Measurements from ENCODE around the gene SNRK. TPM values are rescaled to one million over a fixed set of nuclear protein-coding genes. Genes with fewer than 3 reads are reported as not detected.

Gene SNRK
- total and polyA plus RNA-seq, 7 donors = 6.8 to 25.6 (median 18.8) TPM

DNA sequence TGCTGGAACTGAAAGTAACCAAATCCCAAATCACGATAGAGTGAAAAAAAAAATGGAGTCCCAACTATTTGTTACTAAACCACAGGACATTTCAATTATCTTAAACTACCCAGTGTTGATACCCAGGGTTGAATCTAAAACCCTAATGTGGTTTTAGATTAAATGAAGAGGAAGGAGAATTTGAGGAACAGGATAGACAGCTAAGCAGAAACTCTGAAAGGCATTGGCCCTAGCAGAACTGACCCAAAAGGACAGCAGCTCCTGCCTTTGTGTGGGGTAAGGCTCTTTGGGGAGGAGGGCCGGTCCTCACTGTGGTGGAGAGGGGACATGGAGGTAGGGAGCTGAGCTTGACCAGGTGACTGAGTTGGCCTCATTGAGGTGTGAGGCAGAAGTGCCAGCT is 30.7 kb upstream of the SNRK start:
- H3K9me3 ChIP-seq = no peaks in the 10 kb centered on the region
- WGBS, 3 donors = 88 to 92% (median 89%) methylated on average over 2 of the region's 2 CpGs
- intact Hi-C loops (cut with DNase I) = no loop called here
- TF ChIP-seq, protein P1, sequence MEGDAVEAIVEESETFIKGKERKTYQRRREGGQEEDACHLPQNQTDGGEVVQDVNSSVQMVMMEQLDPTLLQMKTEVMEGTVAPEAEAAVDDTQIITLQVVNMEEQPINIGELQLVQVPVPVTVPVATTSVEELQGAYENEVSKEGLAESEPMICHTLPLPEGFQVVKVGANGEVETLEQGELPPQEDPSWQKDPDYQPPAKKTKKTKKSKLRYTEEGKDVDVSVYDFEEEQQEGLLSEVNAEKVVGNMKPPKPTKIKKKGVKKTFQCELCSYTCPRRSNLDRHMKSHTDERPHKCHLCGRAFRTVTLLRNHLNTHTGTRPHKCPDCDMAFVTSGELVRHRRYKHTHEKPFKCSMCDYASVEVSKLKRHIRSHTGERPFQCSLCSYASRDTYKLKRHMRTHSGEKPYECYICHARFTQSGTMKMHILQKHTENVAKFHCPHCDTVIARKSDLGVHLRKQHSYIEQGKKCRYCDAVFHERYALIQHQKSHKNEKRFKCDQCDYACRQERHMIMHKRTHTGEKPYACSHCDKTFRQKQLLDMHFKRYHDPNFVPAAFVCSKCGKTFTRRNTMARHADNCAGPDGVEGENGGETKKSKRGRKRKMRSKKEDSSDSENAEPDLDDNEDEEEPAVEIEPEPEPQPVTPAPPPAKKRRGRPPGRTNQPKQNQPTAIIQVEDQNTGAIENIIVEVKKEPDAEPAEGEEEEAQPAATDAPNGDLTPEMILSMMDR (IDR thresholded peaks at IDR 0.05) = no peak
- H3K27me3 ChIP-seq (ENCODE audit: insufficient read depth in 3 of 3, low read length in 2 of 3) = peaks cover 0 to under 1% (median 0%) of the 10 kb centered on the region in 3 donors
- DNase-seq (no peak), ATAC-seq (no peak)
- no peaks in the 10 kb centered on the region for H3K36me3 ChIP-seq (ENCODE audit: insufficient read depth in 1 of 2, low read depth in 1 of 2)
- H3K4me3 ChIP-seq = no peak overlapping the region
- no peak overlapping the region for H3K27ac ChIP-seq
- H3K4me1 ChIP-seq = no peaks in the 10 kb centered on the region

DNA sequence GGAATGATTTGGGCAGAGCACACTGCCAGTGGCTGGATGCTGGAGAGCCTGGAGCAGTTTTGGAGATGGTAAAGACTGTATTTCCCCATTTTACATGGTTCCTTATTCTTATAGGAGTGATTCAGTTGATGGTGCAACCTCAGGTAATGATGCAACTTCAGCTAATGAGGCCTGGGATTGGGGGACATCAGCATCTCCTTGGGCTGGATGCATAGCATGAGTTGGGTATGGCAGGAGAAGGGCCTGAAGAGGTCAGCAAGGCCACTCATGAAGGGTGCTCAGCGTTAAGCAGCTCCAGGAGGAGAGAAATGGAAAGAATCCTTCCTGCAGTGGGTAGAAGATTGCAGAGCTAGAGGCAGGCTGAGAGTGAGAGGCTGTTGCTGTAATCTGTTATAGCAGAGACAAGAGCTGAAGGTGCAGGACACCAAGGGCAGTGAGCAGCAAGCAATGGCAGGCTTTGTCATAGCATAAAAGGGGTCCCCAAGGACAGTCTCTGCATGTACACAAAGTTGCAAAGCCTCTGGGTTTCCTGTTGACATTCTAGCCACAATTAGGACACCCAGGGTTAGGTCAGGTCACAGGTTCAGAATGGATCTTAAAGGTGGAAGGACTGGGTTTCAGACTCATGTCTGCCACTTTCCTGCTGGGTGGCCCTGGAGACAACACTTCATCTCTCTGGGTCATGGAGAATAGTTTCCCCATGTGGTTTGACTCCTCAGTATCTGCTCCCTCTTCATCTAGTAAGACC is 29.5 kb upstream of the SNRK start:
- Histone ChIP-seq H3K36me3 (ENCODE audit: insufficient read depth in 1 of 2, low read depth in 1 of 2) (no peaks in the 10 kb centered on the region), H3K9me3 (no peaks in the 10 kb centered on the region), H3K27me3 (ENCODE audit: insufficient read depth in 3 of 3, low read length in 2 of 3) (no peaks in the 10 kb centered on the region), H3K4me3 (no peak overlapping the region), H3K4me1 (no peaks in the 10 kb centered on the region), H3K27ac (no peak overlapping the region)
- DNase-seq (no peak), ATAC-seq (no peak)
- intact Hi-C loops (cut with DNase I) = no loop called here
- TF ChIP-seq, protein P1 (IDR thresholded peaks at IDR 0.05) = no peak
- WGBS, 3 donors = 79 to 89% (median 89%) methylated on average over 1 of the region's 1 CpG

DNA sequence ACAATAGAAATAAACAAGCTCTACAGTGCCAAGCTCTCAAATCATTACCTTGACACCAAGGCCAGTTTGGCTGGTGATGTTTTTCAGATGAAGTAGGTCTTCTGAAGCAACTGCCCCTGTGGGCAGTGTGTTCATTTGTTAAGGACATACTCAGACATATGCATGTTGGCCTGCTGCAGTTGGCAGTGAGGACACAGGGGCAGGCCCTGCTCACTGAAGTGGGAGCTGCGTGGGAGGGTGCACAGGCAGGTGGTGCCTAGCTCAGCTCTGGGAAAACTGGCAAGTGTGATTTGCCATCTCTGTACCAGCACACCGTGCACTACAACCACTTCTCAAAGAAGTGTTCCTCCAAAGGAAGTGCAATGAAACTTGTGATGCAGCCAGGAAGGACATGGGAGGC is 28.5 kb upstream of the SNRK start:
- TF ChIP-seq, protein P1 (IDR thresholded peaks at IDR 0.05) = no peak
- ATAC-seq (no peak), DNase-seq (no peak)
- Histone ChIP-seq H3K27me3 (ENCODE audit: insufficient read depth in 3 of 3, low read length in 2 of 3) (no peaks in the 10 kb centered on the region), H3K36me3 (ENCODE audit: insufficient read depth in 1 of 2, low read depth in 1 of 2) (no peaks in the 10 kb centered on the region), H3K4me3 (no peak overlapping the region), H3K9me3 (no peaks in the 10 kb centered on the region), H3K4me1 (no peaks in the 10 kb centered on the region), H3K27ac (no peak overlapping the region)
- intact Hi-C loops (cut with DNase I) = no loop called here
- 62 to 71% (median 67%) methylated on average over 2 of the region's 2 CpGs for WGBS, 3 donors

DNA sequence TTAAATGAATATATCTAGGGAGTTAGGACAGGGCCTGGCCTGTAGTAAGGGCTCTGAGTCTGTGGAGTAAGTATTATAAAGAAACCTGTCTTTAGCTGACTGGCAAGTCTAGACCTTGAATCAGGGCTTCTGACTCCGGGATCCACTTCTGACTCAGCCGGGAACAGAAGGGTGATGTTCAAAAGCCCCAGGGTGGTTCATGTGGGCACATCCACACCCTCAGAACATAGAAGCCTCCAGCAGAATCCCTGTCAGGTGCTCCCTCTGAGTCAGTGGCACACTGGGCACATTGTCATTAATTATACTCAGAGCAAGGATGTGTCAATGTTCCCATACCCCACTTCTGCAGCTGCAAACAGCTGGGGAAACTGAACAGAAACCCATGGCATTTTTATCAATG is 26.7 kb upstream of the SNRK start:
- H3K9me3 ChIP-seq = no peaks in the 10 kb centered on the region
- 57 to 80% (median 71%) methylated on average over 2 of the region's 2 CpGs for WGBS, 3 donors
- no peak overlapping the region for H3K4me3 ChIP-seq
- no peaks in the 10 kb centered on the region for H3K4me1 ChIP-seq
- H3K27me3 ChIP-seq (ENCODE audit: insufficient read depth in 3 of 3, low read length in 2 of 3) = no peaks in the 10 kb centered on the region
- no peak overlapping the region for H3K27ac ChIP-seq
- intact Hi-C loops (cut with DNase I) = no loop called here
- ATAC-seq = no peak
- TF ChIP-seq, protein P1 (IDR thresholded peaks at IDR 0.05) = no peak
- H3K36me3 ChIP-seq (ENCODE audit: insufficient read depth in 1 of 2, low read depth in 1 of 2) = no peaks in the 10 kb centered on the region
- DNase-seq = no peak

DNA sequence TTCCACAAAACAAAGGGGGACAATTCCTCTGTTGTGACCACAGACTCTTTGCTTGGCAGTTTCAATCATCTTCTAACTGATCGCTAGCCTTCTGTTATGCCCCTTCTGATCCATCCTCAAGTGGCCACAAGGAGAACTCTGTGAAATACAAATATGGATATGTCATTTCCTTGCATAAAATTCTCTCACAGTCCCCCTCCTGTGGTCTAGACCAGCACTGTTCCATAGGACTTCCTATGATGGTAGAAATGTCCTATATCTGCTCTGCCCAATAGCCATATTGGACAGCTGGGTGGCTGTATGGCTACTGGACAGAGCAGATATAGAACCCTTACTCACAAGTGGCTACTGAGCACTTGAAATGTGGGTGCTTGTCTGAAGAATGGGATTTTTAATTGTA is 25.9 kb upstream of the SNRK start:
- Histone ChIP-seq H3K9me3 (no peaks in the 10 kb centered on the region), H3K4me1 (no peaks in the 10 kb centered on the region), H3K27ac (no peak overlapping the region), H3K4me3 (no peak overlapping the region), H3K27me3 (ENCODE audit: insufficient read depth in 3 of 3, low read length in 2 of 3) (no peaks in the 10 kb centered on the region), H3K36me3 (ENCODE audit: insufficient read depth in 1 of 2, low read depth in 1 of 2) (no peaks in the 10 kb centered on the region)
- DNase-seq (no peak), ATAC-seq (no peak)
- WGBS, 3 donors = 96 to 100% (median 97%) methylated on average over 1 of the region's 1 CpG
- TF ChIP-seq, protein P1 (IDR thresholded peaks at IDR 0.05) = no peak
- intact Hi-C loops (cut with DNase I) = no loop called here
